Sigmoid colon (tissue), 7 donors: ENCODE data around the gene GRIA1. TPM values are rescaled to one million over a fixed set of nuclear protein-coding genes. Genes with fewer than 3 reads are reported as not detected.

Experiments
- DNase-seq: peaks from one replicate; pipeline ENCODE4 v3.0.0-alpha.2; 2019
- H3K27ac ChIP-seq, 4 donors: fragments of 200-600 bp; sonication (generic); one replicate each; pipeline ENCODE4 v1.5.1; 2016 to 2019; ENCODE audit warnings: mild to moderate bottlenecking in 1 of 4
- H3K27me3 ChIP-seq, 3 donors: fragments of 200-600 bp; sonication (generic); one replicate each; pipeline ENCODE4 v1.5.1; 2019; ENCODE audit warnings: mild to moderate bottlenecking in 1 of 3
- H3K36me3 ChIP-seq, 4 donors: fragments of 200-600 bp; sonication (generic); one replicate each; pipeline ENCODE4 v1.5.1; 2016 to 2019
- H3K4me1 ChIP-seq, 4 donors: fragments of 200-600 bp; sonication (generic); one replicate each; pipeline ENCODE4 v1.5.1; 2017 to 2019
- H3K4me3 ChIP-seq, 4 donors: fragments of 200-600 bp; sonication (generic); one replicate each; pipeline ENCODE4 v1.5.1; 2017 to 2019; ENCODE audit warnings: mild to moderate bottlenecking in 2 of 4, moderate library complexity in 1 of 4
- H3K9me3 ChIP-seq, 4 donors: fragments of 200-600 bp in 3 of 4; sonication (generic) in 3 of 4; one replicate each; pipeline versions ENCODE4 v1.5.1 to v1.6.1; 2013 to 2019
- CTCF ChIP-seq, 4 experiments: fragments of 450-650 bp in 3 of 4; fragments of 200-600 bp in 1 of 4; IDR thresholded peaks; one replicate each; pipeline ENCODE4 v1.5.1; 2016 to 2019; ENCODE audit warnings: antibody characterized with exemption in 4 of 4, mild to moderate bottlenecking in 3 of 4, moderate library complexity in 2 of 4
- EP300 ChIP-seq, 4 donors: sonication (generic); formaldehyde crosslinking; IDR thresholded peaks; one replicate each; pipeline ENCODE4 v1.6.1; 2017; ENCODE audit warnings: antibody characterized with exemption in 4 of 4
- POLR2A ChIP-seq, 2 donors: fragments of 450-650 bp; IDR thresholded peaks; one replicate each; pipeline ENCODE4 v1.6.1; 2016; ENCODE audit warnings: antibody characterized with exemption in 2 of 2, mild to moderate bottlenecking in 2 of 2, moderate library complexity in 2 of 2
- POLR2AphosphoS5 ChIP-seq, 4 donors: sonication (generic); formaldehyde crosslinking; IDR thresholded peaks; one replicate each; pipeline ENCODE4 v1.6.1; 2017; ENCODE audit warnings: antibody characterized with exemption in 4 of 4
- WGBS, 2 donors: extraction: QIAGEN DNeasy Blood & Tissue Kit; methylation state at CpG; one replicate each; pipeline ENCODE4 v1.1.7; 2013; 5-methylcytosine and 5-hydroxymethylcytosine counted together
- intact Hi-C: fragments of 100-400 bp; cut with DNase I; formaldehyde crosslinking; loops from one replicate; pipeline ENCODE4 v1.15.1; 2023
- polyA plus RNA-seq, 3 donors: library from polyadenylated mRNA; stranded (reverse); fragments of 200-250 nt; gene quantifications; one replicate each; pipeline ENCODE4 v1.2.3, GENCODE V29; 2013
- total RNA-seq, 4 donors: library from RNA; depleted of rRNA; stranded (reverse); fragments of >200 nt; gene quantifications; one replicate each; pipeline ENCODE4 v1.1.0, GENCODE V29; 2016
- donor health status: healthy with polysubstance abuse.
- donor health status: Bipolar disorder and iron deficiency.
- donor health status: healthy.

Gene GRIA1
- total and polyA plus RNA-seq, 7 donors: under 0.01 to 1.5 (median 0.51) TPM; not detected in 1

GRCh38 chr5:153802050-153802821 is 311.8 kb downstream of the GRIA1 start:
- H3K27ac ChIP-seq: no peak overlapping the region
- no peaks in the 10 kb centered on the region for H3K9me3 ChIP-seq
- TF ChIP-seq EP300 (IDR thresholded peaks at IDR 0.05): no peak
- TF ChIP-seq POLR2AphosphoS5 (IDR thresholded peaks at IDR 0.05): no peak
- no peak for TF ChIP-seq POLR2A (IDR thresholded peaks at IDR 0.05)
- TF ChIP-seq CTCF (IDR thresholded peaks at IDR 0.05): no peak
- no peaks in the 10 kb centered on the region for H3K36me3 ChIP-seq
- no peaks in the 10 kb centered on the region for H3K4me1 ChIP-seq
- H3K4me3 ChIP-seq: no peak overlapping the region
- WGBS, 2 donors: 78 to 83% methylated on average over 12 of the region's 12 CpGs
- intact Hi-C loops: no loop called here
- no peaks in the 10 kb centered on the region for H3K27me3 ChIP-seq
- DNase-seq: no peak

GRCh38 chr5:153807801-153808200 is 317.3 kb downstream of the GRIA1 start:
- no peaks in the 10 kb centered on the region for H3K27me3 ChIP-seq
- no peak for DNase-seq
- H3K36me3 ChIP-seq: no peaks in the 10 kb centered on the region
- peaks cover 0 to 3% (median 0%) of the 10 kb centered on the region in 4 donors for H3K9me3 ChIP-seq
- TF ChIP-seq CTCF (IDR thresholded peaks at IDR 0.05): no peak
- TF ChIP-seq POLR2AphosphoS5 (IDR thresholded peaks at IDR 0.05): no peak
- TF ChIP-seq EP300 (IDR thresholded peaks at IDR 0.05): no peak
- TF ChIP-seq POLR2A (IDR thresholded peaks at IDR 0.05): no peak
- intact Hi-C loops: no loop called here
- no peak overlapping the region for H3K4me3 ChIP-seq
- 53 to 81% methylated on average over 2 of the region's 2 CpGs for WGBS, 2 donors
- H3K4me1 ChIP-seq: no peaks in the 10 kb centered on the region
- no peak overlapping the region for H3K27ac ChIP-seq

- H3K27me3 ChIP-seq: no peaks in the 10 kb centered on the region
- H3K4me3 ChIP-seq: no peak overlapping the region
- H3K27ac ChIP-seq: no peak overlapping the region
- peaks cover 0 to 3% (median 0%) of the 10 kb centered on the region in 4 donors for H3K9me3 ChIP-seq
- no peaks in the 10 kb centered on the region for H3K4me1 ChIP-seq
- DNase-seq: no peak
- intact Hi-C loops: no loop called here
- no peaks in the 10 kb centered on the region for H3K36me3 ChIP-seq
- TF ChIP-seq POLR2A (IDR thresholded peaks at IDR 0.05): no peak
- TF ChIP-seq POLR2AphosphoS5 (IDR thresholded peaks at IDR 0.05): no peak
- no peak for TF ChIP-seq CTCF (IDR thresholded peaks at IDR 0.05)
- no peak for TF ChIP-seq EP300 (IDR thresholded peaks at IDR 0.05)
These were observed 318.7 kb downstream of the GRIA1 start for GRCh38 chr5:153809166-153809565.

GRCh38 chr5:153813901-153814300 is 323.4 kb downstream of the GRIA1 start:
- intact Hi-C loops: no loop called here
- 59 to 78% methylated on average over 4 of the region's 4 CpGs for WGBS, 2 donors
- H3K36me3 ChIP-seq: no peaks in the 10 kb centered on the region

More at GRCh38 chr5:153813901-153814300, 323.4 kb downstream of the GRIA1 start:
- H3K4me3 ChIP-seq: no peak overlapping the region
- DNase-seq: no peak
- TF ChIP-seq POLR2A (IDR thresholded peaks at IDR 0.05) (no peak), EP300 (IDR thresholded peaks at IDR 0.05) (no peak), CTCF (IDR thresholded peaks at IDR 0.05) (no peak), POLR2AphosphoS5 (IDR thresholded peaks at IDR 0.05) (no peak)
- H3K27ac ChIP-seq: no peak overlapping the region
- H3K9me3 ChIP-seq: peaks cover 0 to 3% (median 0%) of the 10 kb centered on the region in 4 donors
- no peaks in the 10 kb centered on the region for H3K4me1 ChIP-seq
- no peaks in the 10 kb centered on the region for H3K27me3 ChIP-seq
